Nucleus accumbens (tissue), 56 donors: Measurements from ENCODE around the gene ABCA9.
"Not testable (repeated sequence)": the region's sequence is repeated elsewhere in the genome, so short reads cannot be mapped to it uniquely, and the experiment has no call there.

Source experiments
- DNase-seq, 56 donors: peaks; one replicate each; lab custom pipeline; 2025; lab: John Stamatoyannopoulos, UW

The ABCA9 gene

GRCh38 chr17:69043098-69043734 is 17.5 kb downstream of the ABCA9 start:
- no peak for DNase-seq

- DNase-seq: no peak
These were observed 18.4 kb downstream of the ABCA9 start for GRCh38 chr17:69042308-69042707.

DNA sequence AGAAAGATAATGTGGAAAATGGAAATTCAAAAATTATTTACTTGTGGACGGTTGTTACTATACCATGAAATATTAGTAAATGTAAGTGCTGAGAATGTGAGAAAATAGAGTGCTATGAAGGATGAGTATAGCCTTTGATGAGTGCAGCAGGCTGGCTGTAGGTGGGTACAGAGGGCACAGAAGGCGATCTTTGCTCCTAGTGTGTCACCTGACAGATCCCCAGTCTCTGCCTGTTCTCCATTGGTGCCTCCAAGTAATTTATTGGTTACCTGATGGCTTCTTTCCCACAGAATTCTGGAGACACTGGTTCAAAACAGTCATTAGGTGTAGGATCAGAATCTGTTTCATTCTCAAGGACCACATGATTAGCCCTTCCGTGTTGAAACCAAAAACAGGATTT is 28.9 kb downstream of the ABCA9 start:
- no peak for DNase-seq

GRCh38 chr17:69030169-69030568 is 30.6 kb downstream of the ABCA9 start:
- DNase-seq: no peak

GRCh38 chr17:69018687-69019086 is 42.0 kb downstream of the ABCA9 start:
- no peak for DNase-seq

DNA sequence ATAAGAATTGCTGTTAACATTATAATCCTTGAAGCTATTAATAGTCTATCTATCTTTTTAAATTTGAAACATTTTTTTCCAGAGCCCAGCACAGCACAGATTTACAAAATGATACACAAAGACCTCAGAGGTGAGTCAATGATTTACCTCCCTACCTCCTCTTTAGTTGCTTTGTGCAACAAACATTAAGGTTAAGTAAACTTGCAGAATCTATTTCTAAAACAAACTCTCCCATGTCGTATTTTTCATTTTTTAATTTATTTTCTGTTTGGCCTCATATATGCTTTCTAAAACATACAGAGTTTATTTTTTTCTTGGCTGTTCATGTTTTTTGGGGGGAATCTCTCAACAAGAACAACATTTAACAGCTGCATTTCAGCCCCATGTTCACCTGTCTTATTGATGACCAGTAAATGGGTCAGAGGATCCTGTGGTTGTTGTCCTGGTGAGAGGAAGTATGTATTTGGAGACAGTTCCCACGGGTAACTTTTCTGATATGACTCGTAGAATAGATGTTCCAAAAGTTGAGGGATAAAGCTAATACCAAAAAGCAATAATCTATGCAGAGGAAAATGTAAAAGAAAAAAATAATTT is 42.6 kb downstream of the ABCA9 start:
- DNase-seq: no peak

DNA sequence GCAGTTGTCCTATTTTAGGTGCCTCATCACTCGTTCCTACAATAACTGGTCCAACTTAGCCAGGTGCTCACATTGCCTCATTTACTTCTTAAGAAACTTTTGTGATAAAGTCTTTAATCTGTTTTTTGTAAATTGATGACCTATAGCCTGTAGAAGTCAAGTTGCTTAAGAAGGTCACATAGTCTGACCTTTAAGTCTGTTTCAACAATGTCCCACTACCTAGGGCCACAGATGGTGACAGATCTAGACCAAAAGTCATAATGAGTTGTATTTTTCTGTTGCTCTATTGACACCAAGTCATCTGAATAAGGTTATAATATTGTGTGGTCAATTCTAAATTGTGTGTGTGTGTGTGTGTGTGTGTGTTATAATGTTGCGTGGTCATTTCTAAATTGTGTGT is 45.1 kb downstream of the ABCA9 start:
- no peak for DNase-seq

GRCh38 chr17:69012895-69013805 is 47.6 kb downstream of the ABCA9 start:
- peak in 1 of 56 donors; percentile 0 for DNase-seq

DNA sequence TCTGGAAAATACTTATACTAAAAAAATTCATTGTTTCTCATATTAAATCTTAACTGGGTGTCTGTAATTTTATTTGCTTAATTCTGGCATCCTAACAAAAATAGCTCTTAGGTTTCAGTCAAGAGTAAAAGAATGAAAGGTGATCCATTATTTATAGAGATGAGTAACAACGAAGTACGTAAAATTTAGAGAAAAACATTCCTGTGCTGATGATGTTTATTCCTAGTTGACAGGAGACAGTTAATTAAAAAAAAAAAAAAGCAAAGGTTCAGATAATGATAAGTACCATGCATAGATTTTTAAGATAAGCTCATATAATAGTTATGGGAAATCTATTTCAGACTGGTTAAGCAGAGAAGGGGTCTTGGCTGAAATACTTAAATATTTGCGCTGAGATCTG is 50.8 kb downstream of the ABCA9 start:
- no peak for DNase-seq

GRCh38 chr17:69004759-69005158 is 56.0 kb downstream of the ABCA9 start:
- DNase-seq: not testable (repeated sequence)

DNA sequence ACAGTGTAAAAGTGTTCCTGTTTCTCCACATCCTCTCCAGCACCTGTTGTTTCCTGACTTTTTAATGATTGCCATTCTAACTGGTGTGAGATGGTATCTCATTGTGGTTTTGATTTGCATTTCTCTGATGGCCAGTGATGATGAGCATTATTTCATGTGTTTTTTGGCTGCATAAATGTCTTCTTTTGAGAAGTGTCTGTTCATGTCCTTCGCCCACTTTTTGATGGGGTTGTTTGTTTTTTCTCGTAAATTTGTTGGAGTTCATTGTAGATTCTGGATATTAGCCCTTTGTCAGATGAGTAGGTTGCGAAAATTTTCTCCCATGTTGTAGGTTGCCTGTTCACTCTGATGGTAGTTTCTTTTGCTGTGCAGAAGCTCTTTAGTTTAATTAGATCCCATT is 61.0 kb downstream of the ABCA9 start:
- DNase-seq: not testable (repeated sequence)

DNA sequence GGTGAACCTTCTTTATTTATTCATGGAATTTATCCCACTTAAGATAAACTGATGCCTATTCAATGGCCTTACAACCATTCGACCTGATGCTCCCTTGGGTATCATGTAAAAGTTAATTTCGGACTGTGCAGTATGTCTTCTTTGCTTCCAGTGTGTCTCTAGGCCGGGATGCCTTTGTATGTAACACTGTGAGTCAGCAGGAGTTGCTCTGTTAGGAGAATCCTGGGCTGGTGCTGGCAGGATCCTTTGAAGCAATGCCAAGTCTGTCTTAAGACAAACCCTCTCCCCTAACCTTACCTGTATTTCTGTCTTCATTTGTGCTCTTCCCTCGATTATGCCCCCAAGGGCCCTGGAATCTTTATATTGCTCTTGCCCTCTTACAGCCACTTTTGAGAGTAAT is 67.6 kb downstream of the ABCA9 start:
- no peak for DNase-seq

DNA sequence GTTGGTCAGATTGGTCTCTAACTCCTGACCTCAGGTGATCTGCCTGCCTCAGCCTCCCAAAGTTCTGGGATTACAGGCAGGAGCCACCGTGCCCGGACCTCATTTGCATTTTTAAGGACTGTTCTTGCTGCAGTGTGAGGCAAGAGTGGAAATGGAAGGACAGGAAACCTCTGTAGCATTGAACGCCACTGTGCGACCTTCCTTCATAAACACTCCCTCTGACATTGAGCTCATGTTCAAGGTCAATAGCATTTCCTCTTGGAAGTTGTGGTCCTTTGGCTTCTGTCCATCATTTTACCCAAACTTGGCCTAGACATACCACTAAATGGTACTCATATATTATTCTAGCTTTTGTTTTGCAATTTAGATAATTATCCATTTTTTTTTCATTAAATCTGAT is 72.8 kb downstream of the ABCA9 start:
- no peak for DNase-seq

DNA sequence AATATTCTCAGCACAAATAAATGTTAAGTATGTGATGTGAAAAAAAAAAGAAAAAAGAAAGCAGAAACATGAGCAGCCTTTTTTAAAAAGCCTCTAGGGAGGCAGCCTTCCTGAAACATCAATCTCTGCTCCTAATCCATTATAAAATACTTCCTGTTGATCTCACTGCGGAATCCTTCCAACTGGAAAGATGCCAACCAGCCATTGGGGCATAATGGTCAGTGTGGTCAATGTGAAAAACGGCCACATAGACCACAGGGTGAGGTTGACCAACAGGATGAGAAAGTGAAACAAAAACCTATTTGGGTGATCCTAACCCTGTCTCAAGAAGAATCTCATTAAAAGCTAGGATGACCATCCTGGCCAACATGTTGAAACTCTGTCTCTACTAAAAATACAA is 79.4 kb downstream of the ABCA9 start:
- DNase-seq: peak in 1 of 56 donors; percentile 3

DNA sequence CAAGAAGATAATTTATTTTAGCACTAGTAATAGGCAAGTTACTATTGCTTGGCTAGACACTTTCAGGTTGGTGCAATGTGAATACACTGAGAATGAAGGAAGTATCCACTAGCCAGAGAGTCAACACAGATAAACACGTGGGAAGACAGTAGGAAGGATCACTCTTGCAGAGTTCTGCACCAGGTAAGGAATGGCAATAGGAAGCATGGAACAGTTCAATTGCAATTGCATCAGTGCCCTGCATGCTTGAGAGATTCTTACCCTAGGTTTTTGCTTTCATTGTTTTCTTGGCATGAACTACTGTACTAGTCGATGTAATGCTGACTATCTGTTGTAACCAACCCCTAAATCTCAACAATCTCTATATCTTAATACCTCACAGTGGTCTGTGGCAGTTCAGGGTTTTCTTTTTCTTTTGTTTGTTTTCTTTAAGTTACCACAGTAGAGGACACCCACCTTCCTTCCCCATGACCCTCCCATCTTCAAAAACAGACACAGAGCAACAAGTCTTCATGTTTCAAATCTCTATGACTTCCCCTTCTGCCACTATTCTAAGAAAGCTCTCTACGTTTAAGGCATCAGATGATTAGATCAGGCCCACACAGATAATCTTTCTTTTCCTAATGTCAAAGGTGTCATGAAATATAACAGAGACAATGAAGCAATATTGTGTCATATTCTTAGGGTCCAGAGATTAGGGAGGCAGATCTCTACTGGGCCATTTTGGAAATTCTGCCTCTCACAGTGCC is 87.5 kb downstream of the ABCA9 start:
- no peak for DNase-seq

DNA sequence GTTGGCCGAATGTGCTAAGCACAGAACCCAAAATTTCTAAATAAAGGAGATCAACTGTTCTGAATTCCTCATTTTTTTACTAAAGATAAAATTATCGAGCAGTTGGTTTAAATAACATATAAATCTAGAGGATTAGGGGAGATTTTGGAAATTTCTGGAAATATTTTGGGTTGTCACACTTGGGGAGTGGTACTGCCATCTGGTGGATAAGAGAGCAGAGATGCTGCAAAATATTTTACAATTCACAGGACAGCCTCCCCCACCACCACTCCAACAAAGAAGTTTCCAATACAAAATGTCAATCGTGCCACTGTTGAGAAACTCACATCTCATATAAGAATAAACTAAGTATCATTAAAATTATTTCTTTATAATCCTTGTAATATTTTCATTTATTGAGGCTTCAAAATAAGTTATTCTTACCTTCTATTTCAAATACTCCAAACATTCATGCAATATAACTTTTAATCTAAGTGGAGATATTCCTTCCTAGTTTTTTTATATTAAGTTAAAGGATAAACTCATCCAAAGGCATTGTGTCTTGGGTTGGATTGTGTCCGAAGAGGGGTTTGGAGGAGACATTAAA is 88.5 kb downstream of the ABCA9 start:
- DNase-seq: peak in 16 of 56 donors; percentile 2 to 35 (median 20)

GRCh38 chr17:68969101-68969500 is 91.6 kb downstream of the ABCA9 start:
- no peak for DNase-seq

- DNase-seq: no peak
These were observed 96.8 kb downstream of the ABCA9 start for GRCh38 chr17:68963958-68964357.

DNA sequence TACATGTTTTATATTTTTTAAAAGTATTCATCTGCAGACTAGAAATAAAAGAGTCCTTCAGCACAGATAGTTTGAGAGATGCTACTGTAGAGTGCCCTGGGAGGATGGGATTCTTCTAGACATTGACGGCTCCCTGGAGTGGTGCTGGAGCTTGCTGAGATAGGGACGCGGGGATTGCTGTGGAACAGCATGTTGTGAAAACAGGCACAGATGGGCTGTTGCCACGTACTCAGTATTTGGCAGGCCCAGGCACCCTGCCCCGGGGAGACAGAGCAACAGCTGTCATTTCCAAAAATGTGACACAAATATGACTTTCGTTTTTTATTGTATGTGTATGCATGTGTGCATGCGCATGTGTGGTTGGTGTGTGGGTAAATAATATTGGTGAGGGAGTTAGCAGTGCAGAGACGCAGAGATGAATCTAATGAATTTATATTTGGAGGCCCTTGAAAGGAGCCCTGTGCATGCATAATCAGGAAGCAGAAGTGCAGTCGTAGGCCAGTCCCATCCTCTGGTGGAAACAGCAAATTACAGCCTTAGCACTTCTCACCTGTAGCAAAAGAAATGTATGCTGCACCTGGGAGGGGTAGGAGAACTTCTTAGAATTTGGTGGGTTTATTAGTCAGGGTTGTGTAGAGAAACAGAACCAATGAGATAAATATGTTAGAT is 99.4 kb downstream of the ABCA9 start:
- DNase-seq: peak in 3 of 56 donors; percentile 3 to 8 (median 3)

GRCh38 chr17:68959117-68959516 is 101.6 kb downstream of the ABCA9 start:
- not testable (repeated sequence) for DNase-seq
